Testis (tissue), 3 donors: ENCODE results near the gene HSPB2. TPM values are rescaled to one million over a fixed set of nuclear protein-coding genes. Genes with fewer than 3 reads are reported as not detected.

ENCODE experiments used
- DNase-seq: peaks from one replicate; pipeline ENCODE4 v3.0.0-alpha.2; 2019
- H3K27ac ChIP-seq, 2 donors: fragments of 200-600 bp; sonication (generic); one replicate each; pipeline ENCODE4 v1.5.1; 2019
- H3K27me3 ChIP-seq: fragments of 200-600 bp; sonication (generic); one replicate; pipeline ENCODE4 v1.5.1; 2019
- H3K36me3 ChIP-seq: fragments of 200-600 bp; sonication (generic); one replicate; pipeline ENCODE4 v1.5.1; 2017; ENCODE audit warnings: low read depth; ENCODE audit errors: missing control alignments
- H3K4me1 ChIP-seq: fragments of 200-600 bp; sonication (generic); one replicate; pipeline ENCODE4 v1.5.1; 2019
- H3K4me3 ChIP-seq, 2 donors: fragments of 200-600 bp; sonication (generic); one replicate each; pipeline ENCODE4 v1.5.1; 2017 to 2019
- H3K9me3 ChIP-seq: fragments of 200-600 bp; sonication (generic); one replicate; pipeline ENCODE4 v1.5.1; 2017
- CTCF ChIP-seq, 3 experiments: fragments of 450-650 bp in 2 of 3; fragments of 200-600 bp in 1 of 3; sonication (generic) in 1 of 3; IDR thresholded peaks; one replicate each; pipeline ENCODE4 v1.5.1; 2016 to 2019; ENCODE audit warnings: antibody characterized with exemption in 3 of 3, mild to moderate bottlenecking in 2 of 3, moderate library complexity in 1 of 3
- POLR2A ChIP-seq: fragments of 450-650 bp; IDR thresholded peaks from one replicate; pipeline ENCODE4 v1.6.1; 2017; ENCODE audit warnings: antibody characterized with exemption, mild to moderate bottlenecking, moderate library complexity
- WGBS, 2 donors: methylation state at CpG; one replicate each; pipeline ENCODE4 v1.1.5; 2018; 5-methylcytosine and 5-hydroxymethylcytosine counted together
- intact Hi-C: fragments of 100-400 bp; cut with DNase I; formaldehyde crosslinking; loops from one replicate; pipeline ENCODE4 v1.15.1; 2023; ENCODE audit warnings: low total_unique reads
- polyA plus RNA-seq: library from polyadenylated mRNA; stranded (reverse); fragments of 350-450 nt; fragmentation: Illumina TruSeq; extraction: RNeasy Lipid Tissue Mini Kit (QIAGEN cat#74804); gene quantifications from one replicate; pipeline ENCODE4 v1.2.3, GENCODE V29; 2014; ENCODE audit warnings: low read depth, low replicate concordance; ENCODE audit not compliant: insufficient read depth
- total RNA-seq, 2 donors: library from RNA; depleted of rRNA; stranded (reverse); fragments of >200 nt; gene quantifications; one replicate each; pipeline ENCODE4 v1.2.3, GENCODE V29; 2016

Gene HSPB2
- total and polyA plus RNA-seq, 3 donors from 2014 or later: 6.0 TPM; not detected in 2

- peaks cover 13% of the 10 kb centered on the region for H3K4me1 ChIP-seq
- TF ChIP-seq POLR2A: no peak
- TF ChIP-seq CTCF (IDR thresholded peaks at IDR 0.05): no peak
- no peak overlapping the region for H3K27ac ChIP-seq
- intact Hi-C loops: no loop called here
- no peak overlapping the region for H3K4me3 ChIP-seq
- 89 to 96% methylated on average over 7 of the region's 7 CpGs for WGBS, 2 donors
- H3K36me3 ChIP-seq: no peaks in the 10 kb centered on the region
- no peak for DNase-seq
- no peaks in the 10 kb centered on the region for H3K9me3 ChIP-seq
- no peaks in the 10 kb centered on the region for H3K27me3 ChIP-seq
Measured at GRCh38 chr11:111921541-111922230, 9.2 kb downstream of the HSPB2 start.

DNA sequence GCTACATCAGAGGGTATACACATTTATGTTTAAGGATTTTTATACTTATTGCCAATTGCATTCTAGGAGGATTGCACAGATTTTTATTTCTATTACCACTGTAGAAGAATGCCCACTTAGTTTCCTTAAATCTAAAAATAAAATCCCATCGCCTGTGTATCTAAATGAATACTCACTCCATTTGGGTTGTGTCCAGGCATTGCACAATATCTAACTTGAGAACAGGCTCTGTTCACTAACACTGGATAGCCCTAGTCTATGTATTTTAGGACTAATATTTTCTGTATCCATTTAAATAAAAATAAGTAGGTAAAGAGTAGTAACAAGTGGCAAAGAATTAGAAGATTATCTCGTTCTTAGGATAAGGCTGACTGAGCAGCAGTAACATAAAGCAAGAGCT, 10.3 kb downstream of the HSPB2 start:
- H3K4me1 ChIP-seq: peaks cover 13% of the 10 kb centered on the region
- intact Hi-C loops: no loop called here
- no peaks in the 10 kb centered on the region for H3K36me3 ChIP-seq
- H3K27me3 ChIP-seq: no peaks in the 10 kb centered on the region
- WGBS, 2 donors: 25 to 29% methylated on average over 2 of the region's 2 CpGs
- peak; percentile 80 for DNase-seq
- H3K9me3 ChIP-seq: no peaks in the 10 kb centered on the region
- H3K27ac ChIP-seq: peak overlapping the region; percentile 22 to 81
- no peak overlapping the region for H3K4me3 ChIP-seq
- no peak for TF ChIP-seq POLR2A
- no peak for TF ChIP-seq CTCF (IDR thresholded peaks at IDR 0.05)

- peak overlapping the region; percentile 22 to 81 for H3K27ac ChIP-seq
- H3K27me3 ChIP-seq: no peaks in the 10 kb centered on the region
- H3K4me3 ChIP-seq: no peak overlapping the region
- peaks cover 13% of the 10 kb centered on the region for H3K4me1 ChIP-seq
- TF ChIP-seq POLR2A: no peak
- TF ChIP-seq CTCF (IDR thresholded peaks at IDR 0.05): no peak
- no peaks in the 10 kb centered on the region for H3K9me3 ChIP-seq
- DNase-seq: peak; percentile 11
- H3K36me3 ChIP-seq: no peaks in the 10 kb centered on the region
- 36 to 46% methylated on average over 5 of the region's 5 CpGs for WGBS, 2 donors
- intact Hi-C loops: no loop called here
Measured at GRCh38 chr11:111923351-111923788, 10.8 kb downstream of the HSPB2 start.

- no peak overlapping the region for H3K4me3 ChIP-seq
Measured at GRCh38 chr11:111923951-111924350, 11.4 kb downstream of the HSPB2 start.

More at GRCh38 chr11:111923951-111924350, 11.4 kb downstream of the HSPB2 start:
- DNase-seq: no peak
- no peaks in the 10 kb centered on the region for H3K36me3 ChIP-seq
- H3K9me3 ChIP-seq: no peaks in the 10 kb centered on the region
- peak overlapping the region; percentile 8 to 81 for H3K27ac ChIP-seq
- TF ChIP-seq CTCF (IDR thresholded peaks at IDR 0.05) (no peak), POLR2A (no peak)
- H3K27me3 ChIP-seq: no peaks in the 10 kb centered on the region
- intact Hi-C loops: no loop called here
- H3K4me1 ChIP-seq: peaks cover 13% of the 10 kb centered on the region
